DMS153 treated with DMSO at 0.1 percent for 48 hours (cell line): Measurements from ENCODE around the gene SAPCD1.

Experiments used
- DNase-seq: peaks from one replicate; lab custom pipeline; 2025; ENCODE audit not compliant: unreplicated experiment; lab: John Stamatoyannopoulos, UW

SAPCD1 gene

GRCh38 chr6:31728767-31729514 lies 33.5 kb upstream of the SAPCD1 start, which contains the start of gene DDAH2:
DDAH2 (minus strand) TSS chr6:31729299; CDS start chr6:31729161, 138 bp downstream.
- DNase-seq: no peak

GRCh38 chr6:31729515-31729978 lies 32.9 kb upstream of the SAPCD1 start:
- DNase-seq: peak; percentile 77

- peak; percentile 75 for DNase-seq
These were observed 32.4 kb upstream of the SAPCD1 start for GRCh38 chr6:31729979-31730630.

GRCh38 chr6:31730631-31731086 lies 31.8 kb upstream of the SAPCD1 start:
- DNase-seq: no peak

- DNase-seq: no peak
These were observed 30.4 kb upstream of the SAPCD1 start for GRCh38 chr6:31732029-31732428.

- DNase-seq: no peak
These were observed 28.7 kb upstream of the SAPCD1 start for GRCh38 chr6:31733734-31734133.

GRCh38 chr6:31734247-31734820 lies 28.1 kb upstream of the SAPCD1 start:
- DNase-seq: no peak

GRCh38 chr6:31734821-31735406 lies 27.5 kb upstream of the SAPCD1 start:
- peak; percentile 18 for DNase-seq

- peak; percentile 74 for DNase-seq
These were observed 26.3 kb upstream of the SAPCD1 start, which contains the start of gene CLIC1 for GRCh38 chr6:31736021-31736767. CLIC1 (minus strand) TSS chr6:31736530; CDS start chr6:31736300, 230 bp downstream.

- no peak for DNase-seq
These were observed 25.6 kb upstream of the SAPCD1 start for GRCh38 chr6:31736768-31737314.

- peak; percentile 80 for DNase-seq
These were observed 25.0 kb upstream of the SAPCD1 start for GRCh38 chr6:31737315-31737990.

GRCh38 chr6:31737991-31738979 lies 24.2 kb upstream of the SAPCD1 start:
- peak; percentile 92 for DNase-seq

- peak; percentile 97 for DNase-seq
These were observed 22.6 kb upstream of the SAPCD1 start, which contains the start of gene MSH5 for GRCh38 chr6:31739639-31740396. MSH5 (plus strand) TSS chr6:31740005; CDS start chr6:31740467, 462 bp downstream.

GRCh38 chr6:31740397-31741223 lies 21.8 kb upstream of the SAPCD1 start:
- DNase-seq: no peak

GRCh38 chr6:31741815-31742214 lies 20.6 kb upstream of the SAPCD1 start:
- no peak for DNase-seq

- DNase-seq: no peak
These were observed 19.6 kb upstream of the SAPCD1 start for GRCh38 chr6:31742894-31743293.

- DNase-seq: no peak
These were observed 18.0 kb upstream of the SAPCD1 start for GRCh38 chr6:31744422-31744821.
